ENCODE results near the gene ANKRD26. TPM values are rescaled to one million over a fixed set of nuclear protein-coding genes. Genes with fewer than 3 reads are reported as not detected.

Gene ANKRD26
- total RNA-seq, 2 donors from 2014 or later = 15.8 to 18.9 TPM

DNA sequence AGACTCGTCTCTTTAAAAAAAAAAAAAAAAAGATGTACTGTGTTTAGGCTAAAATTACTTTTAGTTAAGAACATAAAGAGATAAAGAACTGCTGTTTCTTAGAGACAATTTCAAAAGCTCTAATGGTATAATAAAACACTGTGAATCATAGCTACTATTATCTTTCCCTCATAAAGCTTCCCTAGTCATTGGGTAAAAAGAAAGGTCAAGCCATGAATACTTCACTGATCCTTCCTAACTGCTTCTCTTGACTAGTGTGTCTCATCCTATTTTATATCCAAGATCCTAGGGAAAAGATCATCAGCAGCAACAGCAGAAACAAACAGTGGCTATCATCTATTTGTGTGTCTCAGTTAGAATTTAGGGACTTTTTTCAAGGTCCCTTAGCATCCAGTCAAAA is 43.4 kb upstream of the ANKRD26 start:
- peaks cover 96% of the 10 kb centered on the region for H3K36me3 ChIP-seq (ENCODE audit: control insufficient read depth, insufficient read depth, low read length)

DNA sequence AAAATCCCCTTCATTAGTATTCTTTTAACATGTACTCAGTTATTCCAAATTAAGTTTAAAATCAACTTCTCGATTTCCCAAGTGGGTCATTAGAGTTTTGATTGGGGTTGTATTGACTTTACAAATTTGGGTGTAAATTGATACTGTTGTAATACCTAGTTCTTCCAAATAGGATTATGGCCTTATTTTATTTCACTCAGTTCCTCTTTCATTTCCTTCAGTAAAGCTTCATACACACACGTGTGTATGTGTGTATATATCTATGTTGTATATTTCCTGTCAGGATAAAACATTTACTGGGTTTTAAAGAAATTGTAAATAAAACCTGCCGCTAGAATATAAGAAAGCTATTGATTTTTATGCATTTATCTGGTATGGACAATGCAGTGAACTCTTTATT is 38.0 kb upstream of the ANKRD26 start:
- H3K27me3 Mint-ChIP-seq (ENCODE audit: insufficient read depth) = no peaks in the 10 kb centered on the region
- WGBS, 2 experiments (ENCODE audit: insufficient coverage in 1 of 2, insufficient read length in 1 of 2) = 96 to 100% methylated on average over 1 to 2 of the region's 3 CpGs
- no peak overlapping the region for H3K9ac ChIP-seq (ENCODE audit: extremely low read depth, low read length, poor library complexity, severe bottlenecking)
- H3K4me3 Mint-ChIP-seq = no peak overlapping the region
- H3K27ac ChIP-seq (ENCODE audit: low read depth, low read length) = no peak overlapping the region
- H3K36me3 Mint-ChIP-seq (ENCODE audit: low read depth) = peaks cover 59% of the 10 kb centered on the region
- no peak for DNase-seq
- no peak overlapping the region for H3K4me3 ChIP-seq (ENCODE audit: low read length)
- no peaks in the 10 kb centered on the region for H3K4me1 ChIP-seq (ENCODE audit: control insufficient read depth, insufficient read depth, low read length)
- H3K4me1 Mint-ChIP-seq = no peaks in the 10 kb centered on the region
- no peaks in the 10 kb centered on the region for H3K9me3 ChIP-seq (ENCODE audit: control insufficient read depth, low read length)
- no peaks in the 10 kb centered on the region for H3K27me3 ChIP-seq (ENCODE audit: control insufficient read depth, insufficient read depth, low read length, poor library complexity, severe bottlenecking)
- no peak overlapping the region for H3K27ac Mint-ChIP-seq
- no peaks in the 10 kb centered on the region for H3K9me3 Mint-ChIP-seq
- TF ChIP-seq, protein P1, sequence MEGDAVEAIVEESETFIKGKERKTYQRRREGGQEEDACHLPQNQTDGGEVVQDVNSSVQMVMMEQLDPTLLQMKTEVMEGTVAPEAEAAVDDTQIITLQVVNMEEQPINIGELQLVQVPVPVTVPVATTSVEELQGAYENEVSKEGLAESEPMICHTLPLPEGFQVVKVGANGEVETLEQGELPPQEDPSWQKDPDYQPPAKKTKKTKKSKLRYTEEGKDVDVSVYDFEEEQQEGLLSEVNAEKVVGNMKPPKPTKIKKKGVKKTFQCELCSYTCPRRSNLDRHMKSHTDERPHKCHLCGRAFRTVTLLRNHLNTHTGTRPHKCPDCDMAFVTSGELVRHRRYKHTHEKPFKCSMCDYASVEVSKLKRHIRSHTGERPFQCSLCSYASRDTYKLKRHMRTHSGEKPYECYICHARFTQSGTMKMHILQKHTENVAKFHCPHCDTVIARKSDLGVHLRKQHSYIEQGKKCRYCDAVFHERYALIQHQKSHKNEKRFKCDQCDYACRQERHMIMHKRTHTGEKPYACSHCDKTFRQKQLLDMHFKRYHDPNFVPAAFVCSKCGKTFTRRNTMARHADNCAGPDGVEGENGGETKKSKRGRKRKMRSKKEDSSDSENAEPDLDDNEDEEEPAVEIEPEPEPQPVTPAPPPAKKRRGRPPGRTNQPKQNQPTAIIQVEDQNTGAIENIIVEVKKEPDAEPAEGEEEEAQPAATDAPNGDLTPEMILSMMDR (conservative IDR thresholded peaks at IDR 0.05) = no peak
- peaks cover 94% of the 10 kb centered on the region for H3K36me3 ChIP-seq (ENCODE audit: control insufficient read depth, insufficient read depth, low read length)

More for the DNA sequence above, 43.4 kb upstream of the ANKRD26 start:
- Mint-ChIP-seq H3K4me1 (no peaks in the 10 kb centered on the region), H3K4me3 (no peak overlapping the region), H3K27ac (no peak overlapping the region), H3K36me3 (ENCODE audit: low read depth) (peaks cover 73% of the 10 kb centered on the region), H3K9me3 (no peaks in the 10 kb centered on the region), H3K27me3 (ENCODE audit: insufficient read depth) (no peaks in the 10 kb centered on the region)
- H3K27me3 ChIP-seq (ENCODE audit: control insufficient read depth, insufficient read depth, low read length, poor library complexity, severe bottlenecking) = no peaks in the 10 kb centered on the region
- H3K9me3 ChIP-seq (ENCODE audit: control insufficient read depth, low read length) = no peaks in the 10 kb centered on the region
- H3K4me3 ChIP-seq (ENCODE audit: low read length) = no peak overlapping the region
- H3K27ac ChIP-seq (ENCODE audit: low read depth, low read length) = no peak overlapping the region
- DNase-seq = no peak
- H3K4me1 ChIP-seq (ENCODE audit: control insufficient read depth, insufficient read depth, low read length) = no peaks in the 10 kb centered on the region
- WGBS, 2 experiments (ENCODE audit: insufficient coverage in 1 of 2, insufficient read length in 1 of 2) = 100% methylated on average over 1 of the region's 1 CpG; no CpG with 5 or more reads in 1 of the 2 experiments
- TF ChIP-seq, protein P1 (conservative IDR thresholded peaks at IDR 0.05) = no peak
- no peak overlapping the region for H3K9ac ChIP-seq (ENCODE audit: extremely low read depth, low read length, poor library complexity, severe bottlenecking)

DNA sequence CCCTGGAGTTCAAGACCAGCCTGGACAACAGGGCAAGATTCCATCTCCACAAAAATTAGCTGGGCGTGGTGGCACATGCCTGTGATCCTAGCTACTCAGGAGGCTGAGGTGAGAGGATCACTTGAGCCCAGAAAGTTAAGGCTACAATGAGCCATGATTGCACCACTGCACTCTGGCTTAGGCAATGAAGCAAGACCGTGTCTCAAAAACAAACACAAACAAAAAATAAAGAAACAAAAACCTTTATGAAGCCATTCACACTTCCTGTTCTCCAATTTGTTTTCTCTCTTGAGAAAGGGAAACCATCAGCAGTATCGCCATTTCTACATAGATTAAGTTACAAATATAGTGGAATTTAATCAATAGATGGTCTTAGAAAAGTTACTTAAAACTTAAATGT is 34.1 kb upstream of the ANKRD26 start:
- WGBS, 2 experiments (ENCODE audit: insufficient coverage in 1 of 2, insufficient read length in 1 of 2) = 100% methylated on average over 1 to 3 of the region's 3 CpGs
- Mint-ChIP-seq H3K27me3 (ENCODE audit: insufficient read depth) (no peaks in the 10 kb centered on the region), H3K36me3 (ENCODE audit: low read depth) (peaks cover 62% of the 10 kb centered on the region), H3K4me3 (no peak overlapping the region), H3K4me1 (no peaks in the 10 kb centered on the region), H3K9me3 (no peaks in the 10 kb centered on the region), H3K27ac (no peak overlapping the region)
- Histone ChIP-seq H3K36me3 (ENCODE audit: control insufficient read depth, insufficient read depth, low read length) (peaks cover 92% of the 10 kb centered on the region), H3K9me3 (ENCODE audit: control insufficient read depth, low read length) (no peaks in the 10 kb centered on the region), H3K9ac (ENCODE audit: extremely low read depth, low read length, poor library complexity, severe bottlenecking) (no peak overlapping the region), H3K4me3 (ENCODE audit: low read length) (no peak overlapping the region), H3K27ac (ENCODE audit: low read depth, low read length) (no peak overlapping the region), H3K27me3 (ENCODE audit: control insufficient read depth, insufficient read depth, low read length, poor library complexity, severe bottlenecking) (no peaks in the 10 kb centered on the region), H3K4me1 (ENCODE audit: control insufficient read depth, insufficient read depth, low read length) (no peaks in the 10 kb centered on the region)
- DNase-seq = no peak
- TF ChIP-seq, protein P1 (conservative IDR thresholded peaks at IDR 0.05) = no peak
